Large intestine (tissue), 3 donors: ENCODE data around the gene SNRNP35. TPM values are rescaled to one million over a fixed set of nuclear protein-coding genes. Genes with fewer than 3 reads are reported as not detected.
"Not testable (repeated sequence)": the region's sequence is repeated elsewhere in the genome, so short reads cannot be mapped to it uniquely, and the experiment has no call there.

Experiments
- DNase-seq, 2 donors: peaks; one replicate each; pipeline versions ENCODE4 v3.0.0 to v3.0.0-alpha.2; 2013
- H3K27ac ChIP-seq: one replicate; pipeline ENCODE4 v1.5.1; 2013; ENCODE audit warnings: low read length
- H3K27me3 ChIP-seq: 2 replicates; pipeline ENCODE4 v1.6.1; 2013; ENCODE audit warnings: low read length; ENCODE audit not compliant: control insufficient read depth, insufficient read depth
- H3K36me3 ChIP-seq: 2 replicates; pipeline ENCODE4 v1.6.1; 2013; ENCODE audit warnings: low read length; ENCODE audit not compliant: control insufficient read depth, insufficient read depth
- H3K4me1 ChIP-seq: one replicate; pipeline ENCODE4 v1.6.1; 2013; ENCODE audit warnings: low read length; ENCODE audit not compliant: control insufficient read depth, insufficient read depth
- H3K4me3 ChIP-seq: one replicate; pipeline ENCODE4 v1.5.1; 2013; ENCODE audit warnings: low read length
- H3K9me3 ChIP-seq: one replicate; pipeline ENCODE4 v1.6.1; 2013; ENCODE audit warnings: mild to moderate bottlenecking, low read depth, low read length, moderate library complexity; ENCODE audit not compliant: control insufficient read depth
- WGBS: methylation state at CpG from one replicate; pipeline ENCODE4 v1.1.5; 2013; ENCODE audit warnings: low lambda C conversion rate; ENCODE audit not compliant: insufficient coverage; 5-methylcytosine and 5-hydroxymethylcytosine counted together
- polyA plus RNA-seq: library from polyadenylated mRNA; unstranded; fragments of 120-200 nt; gene quantifications from one replicate; pipeline ENCODE4 v1.2.1, GENCODE V29; 2013

Gene SNRNP35
- polyA plus RNA-seq, 1 donor, result 31.0 TPM

DNA sequence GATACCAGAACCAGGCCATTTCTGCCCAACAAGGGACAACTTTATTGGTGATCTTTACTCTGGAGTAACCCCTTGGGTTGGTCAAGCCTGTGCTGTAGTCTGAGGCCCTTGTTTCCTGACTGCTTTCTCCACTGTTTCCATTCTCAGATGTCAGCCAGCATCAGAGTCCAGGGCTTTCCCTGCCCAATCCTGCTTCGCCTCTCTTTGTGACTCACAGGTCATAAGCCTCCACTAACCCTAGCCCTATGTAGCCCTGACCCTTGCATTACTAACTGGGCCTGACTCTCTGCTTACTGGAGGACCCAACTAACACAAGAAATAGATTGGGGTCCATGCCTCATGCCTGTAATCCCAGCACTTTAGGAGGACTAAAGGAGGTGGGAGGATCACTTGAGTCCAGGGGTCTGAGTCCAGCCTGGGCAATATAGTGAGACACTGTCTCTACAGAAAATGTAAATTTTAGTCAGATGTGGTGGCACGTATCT is 8.6 kb upstream of the SNRNP35 start:
- H3K36me3 ChIP-seq, result no peaks in the 10 kb centered on the region
- no peaks in the 10 kb centered on the region for H3K9me3 ChIP-seq
- H3K27me3 ChIP-seq, result no peaks in the 10 kb centered on the region
- H3K4me3 ChIP-seq, result no peak overlapping the region
- no peak overlapping the region for H3K27ac ChIP-seq
- WGBS, result 100% methylated on average over 1 of the region's 2 CpGs
- H3K4me1 ChIP-seq, result no peaks in the 10 kb centered on the region
- no peak for DNase-seq

- Histone ChIP-seq H3K36me3 (no peaks in the 10 kb centered on the region), H3K4me1 (no peaks in the 10 kb centered on the region), H3K27ac (no peak overlapping the region), H3K9me3 (no peaks in the 10 kb centered on the region), H3K4me3 (no peak overlapping the region), H3K27me3 (no peaks in the 10 kb centered on the region)
- 75% methylated on average over 1 of the region's 4 CpGs for WGBS
- DNase-seq, result no peak
Observed at GRCh38 chr12:123449856-123450255, 8.1 kb upstream of the SNRNP35 start.

DNA sequence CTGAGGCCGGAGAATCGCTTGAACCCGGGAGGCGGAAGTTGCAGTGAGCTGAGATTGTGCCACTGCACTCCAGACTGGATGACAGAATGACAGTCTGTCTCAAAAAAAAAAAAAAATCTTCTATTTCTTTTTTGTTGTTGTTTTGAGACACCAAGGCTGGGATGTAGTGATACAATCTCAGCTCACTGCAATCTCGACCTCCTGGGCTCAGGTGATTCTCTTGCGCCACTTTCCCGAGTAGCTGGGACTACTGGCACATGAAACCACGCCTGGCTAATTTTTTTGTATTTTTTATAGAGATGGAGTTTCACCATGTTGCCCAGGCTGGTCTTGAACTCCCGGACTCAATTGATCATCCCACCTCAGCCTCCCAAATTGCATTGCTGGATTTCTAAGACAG is 7.3 kb upstream of the SNRNP35 start:
- WGBS, result 100% methylated on average over 1 of the region's 9 CpGs
- H3K4me3 ChIP-seq, result no peak overlapping the region

DNA sequence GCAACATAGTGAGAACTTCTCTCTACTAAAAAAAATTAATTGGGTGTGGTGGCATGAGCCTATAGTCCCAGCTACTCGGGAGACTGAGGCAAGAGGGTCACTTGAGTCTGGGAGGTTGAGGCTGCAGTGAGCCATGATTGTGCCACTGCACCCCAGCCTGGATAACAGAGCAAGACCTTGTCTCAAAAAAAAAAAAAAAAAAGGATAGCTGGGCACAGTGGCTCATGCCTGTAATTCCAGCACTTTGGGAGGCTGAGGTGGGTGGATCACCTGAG is 5.7 kb upstream of the SNRNP35 start:
- not testable (repeated sequence) for H3K27me3 ChIP-seq, DNase-seq, H3K4me3 ChIP-seq, H3K27ac ChIP-seq, H3K4me1 ChIP-seq, H3K9me3 ChIP-seq, H3K36me3 ChIP-seq
- no CpG with 5 or more reads among the region's 1 CpG for WGBS

More for the DNA sequence above, 7.3 kb upstream of the SNRNP35 start:
- Histone ChIP-seq H3K27ac (no peak overlapping the region), H3K27me3 (no peaks in the 10 kb centered on the region), H3K9me3 (no peaks in the 10 kb centered on the region), H3K4me1 (no peaks in the 10 kb centered on the region), H3K36me3 (no peaks in the 10 kb centered on the region)
- no peak for DNase-seq

DNA sequence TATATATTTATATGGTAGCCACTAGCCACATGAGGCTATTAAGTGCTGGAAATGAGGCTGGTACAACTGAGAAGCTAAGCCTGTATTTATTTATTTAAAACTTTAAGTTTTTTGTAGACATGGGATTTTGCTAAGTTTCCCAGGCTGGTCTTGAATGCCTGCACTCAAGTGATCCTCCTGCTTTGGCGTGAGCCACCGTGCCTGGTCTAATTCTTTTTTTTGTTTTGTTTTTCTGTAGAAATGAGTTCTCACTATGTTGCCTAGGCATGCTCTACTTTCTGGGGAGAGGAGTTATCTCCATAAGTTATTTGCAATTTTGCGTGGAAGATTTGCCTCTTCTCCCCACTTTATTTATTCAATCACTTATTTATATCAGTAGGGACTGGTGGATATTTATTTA is 4.8 kb upstream of the SNRNP35 start:
- Histone ChIP-seq H3K27ac (no peak overlapping the region), H3K4me1 (no peaks in the 10 kb centered on the region), H3K4me3 (no peak overlapping the region), H3K27me3 (no peaks in the 10 kb centered on the region), H3K36me3 (no peaks in the 10 kb centered on the region), H3K9me3 (no peaks in the 10 kb centered on the region)
- no peak for DNase-seq
- WGBS, result no CpG with 5 or more reads among the region's 3 CpGs

DNA sequence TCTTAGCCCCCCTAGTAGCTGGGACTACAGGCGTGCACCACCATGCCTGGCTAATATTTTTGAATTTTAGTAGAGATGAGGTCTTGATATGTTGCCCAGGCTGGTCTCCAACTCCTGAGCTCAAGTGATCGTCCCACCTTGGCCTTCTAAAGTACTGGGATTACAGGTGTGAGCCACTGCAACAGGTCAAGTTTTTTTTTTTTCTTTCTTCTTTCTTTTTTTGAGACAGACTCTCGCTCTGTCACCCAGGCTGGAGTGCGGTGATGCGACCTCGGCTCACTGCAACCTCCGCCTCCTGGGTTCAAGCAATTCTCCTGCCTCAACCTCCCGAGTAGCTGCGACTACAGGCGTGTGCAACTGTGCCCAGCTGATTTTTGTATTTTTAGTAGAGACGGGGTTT is 5.2 kb downstream of the SNRNP35 start:
- H3K27ac ChIP-seq, H3K9me3 ChIP-seq, H3K27me3 ChIP-seq, H3K4me1 ChIP-seq, DNase-seq, H3K4me3 ChIP-seq: not testable (repeated sequence)
- 100% methylated on average over 1 of the region's 11 CpGs for WGBS
- peaks cover 25% of the 10 kb centered on the region for H3K36me3 ChIP-seq

DNA sequence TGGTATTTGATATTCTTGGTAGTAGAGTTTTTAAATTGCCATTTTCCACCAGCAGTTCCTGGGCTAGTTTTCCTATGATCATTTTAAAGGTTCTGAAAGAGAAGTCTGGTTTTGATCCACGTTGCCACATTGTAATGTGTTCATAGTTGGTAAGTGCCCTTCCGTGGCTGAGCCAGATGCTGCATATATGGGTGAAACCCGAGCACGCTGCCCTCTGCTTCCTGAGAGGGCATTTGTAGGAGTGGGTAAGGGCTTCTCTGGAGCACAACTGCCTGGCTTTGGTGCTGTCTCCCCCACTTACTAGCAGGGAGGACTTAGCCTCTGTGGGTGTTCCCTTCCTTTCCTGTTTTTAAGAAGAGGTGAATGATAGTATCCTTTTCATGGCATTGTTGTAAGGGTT is 7.1 kb downstream of the SNRNP35 start:
- no peaks in the 10 kb centered on the region for H3K4me1 ChIP-seq
- H3K27ac ChIP-seq, result no peak overlapping the region
- no peak for DNase-seq
- H3K36me3 ChIP-seq, result peaks cover 25% of the 10 kb centered on the region
- no peaks in the 10 kb centered on the region for H3K9me3 ChIP-seq
- no peaks in the 10 kb centered on the region for H3K27me3 ChIP-seq
- no CpG with 5 or more reads among the region's 4 CpGs for WGBS
- no peak overlapping the region for H3K4me3 ChIP-seq

GRCh38 chr12:123468786-123469185 is 10.8 kb downstream of the SNRNP35 start:
- WGBS, result no CpG with 5 or more reads among the region's 1 CpG
- DNase-seq, result no peak
- no peaks in the 10 kb centered on the region for H3K27me3 ChIP-seq
- no peaks in the 10 kb centered on the region for H3K4me1 ChIP-seq
- H3K9me3 ChIP-seq, result no peaks in the 10 kb centered on the region
- H3K4me3 ChIP-seq, result no peak overlapping the region
- H3K27ac ChIP-seq, result no peak overlapping the region
- H3K36me3 ChIP-seq, result peaks cover 41% of the 10 kb centered on the region

DNA sequence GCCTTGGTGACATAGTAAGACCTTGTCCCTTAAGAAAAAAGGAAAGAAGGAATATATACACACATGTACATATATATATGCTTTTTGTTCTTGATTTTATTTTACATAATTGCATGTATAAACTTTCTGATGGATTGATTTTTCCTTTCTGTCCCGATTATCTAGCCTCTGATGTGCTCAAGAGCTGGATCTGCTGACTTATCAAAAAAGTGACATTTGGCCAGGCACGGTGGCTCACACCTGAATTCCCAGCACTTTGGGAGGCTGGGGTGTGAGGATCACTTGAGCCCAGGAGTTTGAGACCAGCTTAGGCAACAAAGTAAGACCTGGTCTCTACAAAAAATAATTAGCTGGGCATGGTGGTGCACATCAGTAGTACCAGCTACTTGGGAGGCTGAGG is 12.0 kb downstream of the SNRNP35 start:
- no peaks in the 10 kb centered on the region for H3K27me3 ChIP-seq
- no peak overlapping the region for H3K27ac ChIP-seq
- H3K4me3 ChIP-seq, result no peak overlapping the region
- WGBS, result no CpG with 5 or more reads among the region's 2 CpGs
- peaks cover 39% of the 10 kb centered on the region for H3K36me3 ChIP-seq
- DNase-seq, result no peak
- no peaks in the 10 kb centered on the region for H3K9me3 ChIP-seq
- no peaks in the 10 kb centered on the region for H3K4me1 ChIP-seq

GRCh38 chr12:123471374-123472068 is 13.6 kb downstream of the SNRNP35 start:
- no CpG with 5 or more reads among the region's 8 CpGs for WGBS
- Histone ChIP-seq H3K27ac (no peak overlapping the region), H3K36me3 (peaks cover 32% of the 10 kb centered on the region), H3K27me3 (no peaks in the 10 kb centered on the region), H3K4me1 (no peaks in the 10 kb centered on the region), H3K4me3 (no peak overlapping the region), H3K9me3 (no peaks in the 10 kb centered on the region)
- no peak for DNase-seq

DNA sequence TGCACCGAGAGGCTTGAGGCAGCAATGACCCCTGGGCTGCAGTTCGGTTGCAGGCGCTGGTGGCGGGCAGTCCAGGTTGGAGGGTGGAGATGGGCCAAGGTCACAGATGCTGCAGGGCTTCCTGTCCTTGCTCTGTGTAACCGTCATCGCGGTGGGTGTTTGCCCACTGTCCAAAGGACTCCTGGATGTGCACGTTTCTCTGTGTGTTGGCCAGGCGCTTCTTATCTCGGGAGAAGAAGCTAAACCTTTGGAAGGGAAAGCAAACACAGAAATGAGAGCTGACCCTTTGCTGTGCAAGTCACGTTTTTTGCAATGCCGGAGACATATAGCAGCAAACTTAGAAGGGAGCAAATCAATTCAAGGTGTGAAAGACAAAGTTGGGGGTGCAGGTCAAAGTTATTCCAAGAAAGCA is 14.5 kb downstream of the SNRNP35 start:
- Histone ChIP-seq H3K4me3 (no peak overlapping the region), H3K4me1 (no peaks in the 10 kb centered on the region), H3K9me3 (no peaks in the 10 kb centered on the region), H3K27ac (no peak overlapping the region), H3K27me3 (no peaks in the 10 kb centered on the region), H3K36me3 (peaks cover 27% of the 10 kb centered on the region)
- WGBS, result 60% methylated on average over 1 of the region's 12 CpGs
- no peak for DNase-seq
